Erythroblast (primary cell): ENCODE results near the gene SRGAP3.

ENCODE experiments used
- GATA1 ChIP-seq: IDR thresholded peaks from 2 replicates; pipeline ENCODE4 v1.6.1; 2011; ENCODE audit warnings: low read depth, mild to moderate bottlenecking, control low read depth, low read length, moderate library complexity
- POLR2A ChIP-seq: IDR thresholded peaks from 2 replicates; pipeline ENCODE4 v1.6.1; 2011; ENCODE audit warnings: mild to moderate bottlenecking, low read length

DNA sequence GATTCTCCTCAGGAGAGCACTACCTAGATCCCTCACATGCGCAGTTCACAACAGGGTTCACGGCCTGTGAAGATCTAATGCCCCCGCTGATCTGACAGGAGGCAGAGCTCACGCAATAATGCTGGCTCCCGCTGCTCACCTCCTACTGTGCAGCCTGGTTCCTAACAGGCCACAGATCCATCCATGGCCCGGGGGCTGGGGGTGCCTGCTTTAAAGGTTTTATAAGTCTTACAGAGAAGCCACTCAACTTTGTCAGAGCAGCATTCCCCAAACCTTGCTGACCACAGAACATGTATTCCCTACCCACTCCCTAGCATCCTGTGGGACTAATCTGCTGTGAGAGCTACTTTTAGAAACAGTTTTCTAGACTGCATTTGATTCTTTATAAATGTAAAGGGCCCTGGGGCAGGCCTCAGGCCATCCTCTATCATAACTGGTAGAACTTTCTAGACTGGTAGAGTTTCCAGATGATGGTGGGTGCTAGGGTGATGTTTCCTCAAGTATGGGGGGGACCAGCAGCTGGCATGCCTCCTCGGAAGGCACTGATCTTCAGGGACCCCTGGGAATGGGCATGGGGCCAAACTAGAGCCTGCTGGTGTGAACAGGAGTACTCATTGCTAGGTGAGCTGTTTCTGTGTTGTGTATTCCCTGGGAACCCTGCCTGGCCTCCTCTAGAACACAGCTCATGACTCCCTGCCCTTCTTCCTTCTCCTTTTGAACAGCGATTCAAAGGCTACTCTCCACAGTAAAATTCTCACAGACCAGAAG, 260.5 kb downstream of the SRGAP3 start:
- TF ChIP-seq POLR2A (no peak), GATA1 (no peak)
